K562 (cell line): Measurements from ENCODE around the gene FARP2. TPM values are rescaled to one million over a fixed set of nuclear protein-coding genes. Genes with fewer than 3 reads are reported as not detected.

Source experiments
- KDM2B ChIP-seq: fragments of 250-450 bp; sonication (Bioruptor Pico); IDR thresholded peaks from 2 replicates; pipeline ENCODE4 v1.8.0; 2021; ENCODE audit warnings: mild to moderate bottlenecking, moderate library complexity
- MCM7 ChIP-seq, 2 experiments: fragments of 450-650 bp; IDR thresholded peaks; 2 replicates each; pipeline ENCODE4 v1.6.1; 2016 to 2018
- NRF1 ChIP-seq, 2 experiments: fragments of 450-650 bp; IDR thresholded peaks in 1 of 2; conservative IDR thresholded peaks in 1 of 2; 2 replicates each; pipeline ENCODE4 v1.6.1; 2014; ENCODE audit warnings: mild to moderate bottlenecking in 2 of 2
- PRMT5 ChIP-seq: sonication (generic); formaldehyde crosslinking; IDR thresholded peaks from 2 replicates; pipeline ENCODE4 v1.5.0; 2020; ENCODE audit warnings: missing genetic modification reagents
- RBBP5 ChIP-seq: fragments of 200-600 bp; sonication (generic); IDR thresholded peaks from 2 replicates; pipeline ENCODE4 v1.6.1; 2012; ENCODE audit warnings: borderline replicate concordance, mild to moderate bottlenecking, low read length, control low read depth, inconsistent platforms; ENCODE audit not compliant: insufficient read depth, poor library complexity, severe bottlenecking
- RBFOX2 ChIP-seq: fragments of 200-400 bp; formaldehyde crosslinking; IDR thresholded peaks from 2 replicates; pipeline ENCODE4 v1.6.1; 2017; ENCODE audit warnings: low read depth, mild to moderate bottlenecking, low read length, moderate library complexity
- SAP30 ChIP-seq: fragments of 200-600 bp; sonication (generic); IDR thresholded peaks from 2 replicates; pipeline ENCODE4 v1.6.1; 2012; ENCODE audit warnings: borderline replicate concordance, low read depth, mild to moderate bottlenecking, moderate library complexity, low read length, control low read depth, inconsistent platforms; ENCODE audit not compliant: insufficient read depth, poor library complexity, severe bottlenecking
- SIN3A ChIP-seq, 2 experiments: fragments of 150-350 bp in 1 of 2; IDR thresholded peaks; 2 replicates each; pipeline ENCODE4 v1.6.1; 2011 to 2016; ENCODE audit warnings: borderline replicate concordance in 2 of 2, low read depth in 2 of 2, low read length in 2 of 2, mild to moderate bottlenecking in 2 of 2, moderate library complexity in 2 of 2; ENCODE audit not compliant: control insufficient read depth in 1 of 2
- ZNF217 ChIP-seq: sonication (generic); formaldehyde crosslinking; IDR thresholded peaks from 2 replicates; pipeline ENCODE4 v1.8.0; 2022; ENCODE audit warnings: mild to moderate bottlenecking, missing genetic modification reagents
- ZNF24 ChIP-seq: fragments of 450-650 bp; IDR thresholded peaks from 2 replicates; pipeline ENCODE4 v1.6.1; 2016
- ZNF274 ChIP-seq: IDR thresholded peaks from 2 replicates; pipeline ENCODE4 v1.6.1; 2011; ENCODE audit warnings: low read depth, mild to moderate bottlenecking, low read length, moderate library complexity, borderline replicate concordance
- ZNF431 ChIP-seq: sonication (generic); formaldehyde crosslinking; IDR thresholded peaks from 2 replicates; pipeline ENCODE4 v1.8.0; 2022; ENCODE audit warnings: mild to moderate bottlenecking, missing genetic modification reagents
- polyA plus RNA-seq, 8 experiments: library from polyadenylated mRNA; depleted of rRNA in 4 of 8; stranded (reverse) in 5 of 8; unstranded in 3 of 8; fragments of >200 nt; fragmentation: Nextera tagmentation in 2 of 8; fragmentation: Illumina TruSeq in 1 of 8; extraction: Ambion mirVana in 2 of 8; extraction: Trizol in 1 of 8; gene quantifications; 2 replicates each; pipeline versions ENCODE4 v1.2.1 to v1.2.3, GENCODE V29; 2011 to 2014; ENCODE audit warnings: inconsistent platforms in 1 of 8, missing spikeins in 1 of 8
- total RNA-seq, 7 experiments: library from RNA; depleted of rRNA in 6 of 7; stranded (reverse); fragments of >200 nt in 6 of 7; fragmentation: Illumina TruSeq in 2 of 7; extraction: Trizol in 2 of 7; gene quantifications; 2 replicates each; pipeline versions ENCODE4 v1.2.1 to v1.2.3, GENCODE V29; 2011 to 2021; ENCODE audit warnings: low replicate concordance in 1 of 7
- TF ChIP-seq, protein P1 (sequence below): fragments of 450-650 bp; IDR thresholded peaks from 2 replicates; pipeline ENCODE4 v1.6.1; 2016; ENCODE audit warnings: borderline replicate concordance

FARP2 gene
- total and polyA plus RNA-seq, 9 of the 15 experiments (the other 6 are each of a cell fraction or from before 2014, with no cell fraction given) = 4.1 to 38.1 (median 21.1) TPM

GRCh38 chr2:241507430-241508239, 151.6 kb downstream of the FARP2 start (continued):
- peak in 1 of 2 experiments; percentile 13; a peak in 2 of 4 replicates for TF ChIP-seq SIN3A (IDR thresholded peaks at IDR 0.05; ENCODE audit: borderline replicate concordance in 2 of 2, control insufficient read depth in 1 of 2, low read depth in 2 of 2, low read length in 2 of 2)
- no peak for TF ChIP-seq MCM7 (IDR thresholded peaks at IDR 0.05)
- peak; percentile 31 for TF ChIP-seq SAP30
- TF ChIP-seq ZNF217 = no peak
- TF ChIP-seq RBBP5 = peak; percentile 29
- TF ChIP-seq, protein P1, sequence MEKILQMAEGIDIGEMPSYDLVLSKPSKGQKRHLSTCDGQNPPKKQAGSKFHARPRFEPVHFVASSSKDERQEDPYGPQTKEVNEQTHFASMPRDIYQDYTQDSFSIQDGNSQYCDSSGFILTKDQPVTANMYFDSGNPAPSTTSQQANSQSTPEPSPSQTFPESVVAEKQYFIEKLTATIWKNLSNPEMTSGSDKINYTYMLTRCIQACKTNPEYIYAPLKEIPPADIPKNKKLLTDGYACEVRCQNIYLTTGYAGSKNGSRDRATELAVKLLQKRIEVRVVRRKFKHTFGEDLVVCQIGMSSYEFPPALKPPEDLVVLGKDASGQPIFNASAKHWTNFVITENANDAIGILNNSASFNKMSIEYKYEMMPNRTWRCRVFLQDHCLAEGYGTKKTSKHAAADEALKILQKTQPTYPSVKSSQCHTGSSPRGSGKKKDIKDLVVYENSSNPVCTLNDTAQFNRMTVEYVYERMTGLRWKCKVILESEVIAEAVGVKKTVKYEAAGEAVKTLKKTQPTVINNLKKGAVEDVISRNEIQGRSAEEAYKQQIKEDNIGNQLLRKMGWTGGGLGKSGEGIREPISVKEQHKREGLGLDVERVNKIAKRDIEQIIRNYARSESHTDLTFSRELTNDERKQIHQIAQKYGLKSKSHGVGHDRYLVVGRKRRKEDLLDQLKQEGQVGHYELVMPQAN = 0 out of 2 replicates have a peak, but pooled peaks have one; percentile 14
- TF ChIP-seq ZNF274 = no peak
- TF ChIP-seq RBFOX2 = peak; percentile 34; the same call in 1 of the 2 replicates
- no peak for TF ChIP-seq ZNF24
- TF ChIP-seq KDM2B (CRISPR knock-in tag) = 0 out of 2 replicates have a peak, but pooled peaks have one; percentile 4
- peak; percentile 73 to 78 for TF ChIP-seq NRF1 (conservative IDR thresholded peaks at IDR 0.05 in 1 of 2, IDR thresholded peaks at IDR 0.05 in 1 of 2)
- no peak for TF ChIP-seq ZNF431 (CRISPR knock-in tag)
- TF ChIP-seq PRMT5 (CRISPR knock-in tag) = no peak
